SKM-1 (cell line): Measurements from ENCODE around the gene SULT1E1.

Experiments used
- DNase-seq: peaks from one replicate; lab custom pipeline; 2025; ENCODE audit not compliant: unreplicated experiment; lab: John Stamatoyannopoulos, UW

Gene SULT1E1

GRCh38 chr4:69800599-69800998 is 59.3 kb downstream of the SULT1E1 start:
- no peak for DNase-seq

DNA sequence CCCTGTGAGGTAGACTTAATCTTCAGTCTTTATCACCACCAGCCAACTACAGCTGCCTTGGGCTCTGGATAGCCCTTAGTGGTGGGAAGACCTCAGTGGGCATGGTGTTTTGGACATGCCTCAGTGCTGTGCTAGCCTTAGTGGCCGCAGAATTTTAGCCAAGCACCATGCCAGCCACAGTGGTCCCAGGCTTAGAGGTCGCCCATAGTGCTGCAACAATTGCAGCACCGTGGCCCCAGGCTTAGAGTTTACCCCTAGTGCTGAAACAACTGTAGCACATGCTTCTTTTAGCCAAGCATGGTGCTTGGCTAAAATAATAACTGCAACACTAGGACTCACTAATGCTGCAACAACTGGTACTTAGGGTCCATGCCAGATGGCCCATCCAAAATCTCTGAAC is 60.6 kb downstream of the SULT1E1 start:
- DNase-seq: no peak

GRCh38 chr4:69793732-69794131 is 66.2 kb downstream of the SULT1E1 start:
- DNase-seq: no peak
